GM19372 (cell line): ENCODE results near the gene SF3A2.

ENCODE experiments used
- ATAC-seq: cut with Tn5 transposase; IDR thresholded peaks from one replicate; pipeline ENCODE4 v1.9.1; 2021; ENCODE audit warnings: mild to moderate bottlenecking, low read depth, moderate library complexity; ENCODE audit not compliant: unreplicated experiment

Gene SF3A2

DNA sequence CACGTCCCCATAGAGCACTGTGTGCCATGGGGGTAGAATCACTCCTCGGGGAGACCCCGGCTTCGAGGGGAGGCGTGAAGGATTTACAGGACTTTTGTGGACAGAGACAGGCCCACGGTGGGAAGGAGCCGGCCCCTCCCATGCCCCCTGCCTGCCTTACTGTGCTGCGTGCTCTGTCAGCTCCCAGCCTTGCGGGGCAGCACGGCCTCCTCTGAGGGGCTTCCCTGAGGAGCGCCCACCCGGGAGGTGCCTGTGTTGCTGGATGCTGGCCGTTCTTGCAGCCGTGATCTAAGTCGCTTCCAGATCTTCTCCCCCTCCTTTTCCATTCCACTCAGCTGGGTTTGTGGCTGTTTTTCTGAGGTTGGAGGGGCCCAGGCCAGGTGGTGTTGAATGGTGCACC lies 29.6 kb upstream of the SF3A2 start:
- ATAC-seq = no peak

- no peak for ATAC-seq
These were observed 28.4 kb upstream of the SF3A2 start for GRCh38 chr19:2207991-2208860.

DNA sequence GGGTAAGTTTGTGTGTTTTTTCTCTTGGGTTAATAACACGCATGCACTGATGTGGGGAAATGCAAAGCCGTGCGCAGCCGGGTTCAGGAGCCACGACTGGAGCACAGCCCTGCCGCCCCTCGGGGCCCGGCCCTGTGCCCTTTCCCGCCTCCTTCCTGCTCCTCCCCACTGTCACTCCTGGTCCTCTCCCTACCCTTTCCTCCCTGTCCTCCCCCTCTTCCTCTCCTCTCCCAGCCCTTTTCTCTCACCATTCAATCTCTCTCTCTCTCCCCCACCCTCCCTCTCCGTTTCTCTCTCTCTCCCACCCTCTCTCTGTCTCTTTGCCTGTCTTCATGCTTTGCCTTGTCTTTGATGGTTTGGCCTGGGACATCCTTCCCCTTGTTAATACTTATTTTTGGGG lies 27.6 kb upstream of the SF3A2 start:
- no peak for ATAC-seq

- no peak for ATAC-seq
These were observed 27.2 kb upstream of the SF3A2 start for GRCh38 chr19:2209408-2209807.

DNA sequence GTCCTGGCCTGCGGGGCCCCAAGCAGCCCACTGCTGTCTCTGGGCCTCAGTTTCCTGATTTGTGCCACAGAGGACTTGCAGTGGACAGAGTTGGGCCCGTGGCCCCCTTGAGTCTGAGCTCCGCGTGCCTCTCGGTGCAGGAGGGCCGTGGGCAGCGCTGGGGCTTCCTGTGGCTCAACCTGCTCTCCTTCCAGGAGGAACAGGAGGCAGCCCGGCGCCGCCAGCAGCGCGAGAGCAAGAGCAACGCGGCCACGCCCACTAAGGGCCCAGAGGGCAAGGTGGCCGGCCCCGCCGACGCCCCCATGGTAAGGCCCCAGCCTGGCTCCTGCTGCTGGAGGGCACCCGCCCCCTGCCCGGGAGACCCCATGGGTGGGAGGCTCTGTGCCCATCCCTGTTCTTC lies 26.4 kb upstream of the SF3A2 start:
- no peak for ATAC-seq

GRCh38 chr19:2210987-2211740 lies 25.5 kb upstream of the SF3A2 start:
- no peak for ATAC-seq

GRCh38 chr19:2212861-2213711 lies 23.5 kb upstream of the SF3A2 start:
- ATAC-seq = no peak

DNA sequence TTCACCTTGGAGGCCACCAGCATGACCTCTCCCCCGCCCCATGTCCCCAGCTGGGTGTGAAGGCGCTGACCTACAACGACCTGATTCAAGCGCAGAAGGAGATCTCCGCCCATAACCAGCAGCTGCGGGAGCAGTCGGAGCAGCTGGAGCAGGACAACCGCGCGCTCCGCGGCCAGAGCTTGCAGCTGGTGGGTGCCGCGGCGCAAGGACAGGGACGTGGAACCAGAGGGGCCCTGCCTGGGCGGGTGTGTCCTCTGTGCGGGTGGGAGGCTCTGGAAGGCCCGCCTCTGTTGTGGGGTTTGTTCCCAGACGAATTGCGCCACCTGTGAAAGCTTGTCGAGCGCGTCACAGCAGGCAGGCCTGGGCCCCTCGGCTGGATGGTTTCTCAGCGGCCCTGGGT lies 22.8 kb upstream of the SF3A2 start:
- ATAC-seq = no peak

GRCh38 chr19:2214251-2214650 lies 22.4 kb upstream of the SF3A2 start:
- ATAC-seq = no peak

GRCh38 chr19:2215281-2215751 lies 21.3 kb upstream of the SF3A2 start:
- no peak for ATAC-seq

- ATAC-seq = no peak
These were observed 20.0 kb upstream of the SF3A2 start for GRCh38 chr19:2216361-2217225.

GRCh38 chr19:2217591-2217990 lies 19.0 kb upstream of the SF3A2 start:
- ATAC-seq = no peak

- ATAC-seq = no peak
These were observed 16.9 kb upstream of the SF3A2 start for GRCh38 chr19:2219726-2220125.

- no peak for ATAC-seq
These were observed 15.3 kb upstream of the SF3A2 start for GRCh38 chr19:2221250-2221831.

DNA sequence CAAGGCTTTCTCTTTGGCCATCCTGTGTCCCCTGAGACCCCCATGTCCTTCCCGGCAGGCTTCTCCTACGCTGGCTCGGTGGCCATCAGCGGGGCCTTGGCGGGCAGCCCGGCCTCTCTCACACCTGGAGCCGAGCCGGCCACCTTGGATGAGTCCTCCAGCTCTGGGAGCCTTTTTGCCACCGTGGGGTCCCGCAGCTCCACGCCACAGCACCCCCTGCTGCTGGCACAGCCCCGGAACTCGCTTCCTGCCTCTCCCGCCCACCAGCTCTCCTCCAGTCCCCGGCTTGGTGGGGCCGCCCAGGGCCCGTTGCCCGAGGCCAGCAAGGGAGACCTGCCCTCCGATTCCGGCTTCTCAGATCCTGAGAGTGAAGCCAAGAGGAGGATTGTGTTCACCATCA lies 14.7 kb upstream of the SF3A2 start:
- ATAC-seq = no peak

GRCh38 chr19:2223391-2223790 lies 13.2 kb upstream of the SF3A2 start:
- ATAC-seq = no peak

DNA sequence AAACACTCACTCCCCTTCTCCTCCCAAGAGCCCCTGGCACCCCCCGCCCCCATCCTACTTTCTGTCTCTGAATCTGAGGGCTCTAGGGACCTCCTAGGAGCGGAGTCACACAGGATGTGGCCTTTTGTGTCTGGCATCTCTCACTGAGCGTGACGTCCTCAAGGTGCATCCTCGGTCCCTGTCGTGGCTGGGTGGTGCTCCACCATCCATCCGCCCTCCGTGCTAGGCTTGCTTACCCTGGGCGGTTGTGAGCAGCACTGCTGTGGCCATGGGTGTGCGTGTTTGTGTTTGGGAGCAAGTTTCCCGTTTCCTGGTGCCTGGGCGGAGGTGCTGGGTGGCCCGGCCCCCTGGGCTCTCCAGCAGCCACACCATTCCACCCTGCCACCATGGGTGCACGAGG lies 12.7 kb upstream of the SF3A2 start:
- no peak for ATAC-seq

DNA sequence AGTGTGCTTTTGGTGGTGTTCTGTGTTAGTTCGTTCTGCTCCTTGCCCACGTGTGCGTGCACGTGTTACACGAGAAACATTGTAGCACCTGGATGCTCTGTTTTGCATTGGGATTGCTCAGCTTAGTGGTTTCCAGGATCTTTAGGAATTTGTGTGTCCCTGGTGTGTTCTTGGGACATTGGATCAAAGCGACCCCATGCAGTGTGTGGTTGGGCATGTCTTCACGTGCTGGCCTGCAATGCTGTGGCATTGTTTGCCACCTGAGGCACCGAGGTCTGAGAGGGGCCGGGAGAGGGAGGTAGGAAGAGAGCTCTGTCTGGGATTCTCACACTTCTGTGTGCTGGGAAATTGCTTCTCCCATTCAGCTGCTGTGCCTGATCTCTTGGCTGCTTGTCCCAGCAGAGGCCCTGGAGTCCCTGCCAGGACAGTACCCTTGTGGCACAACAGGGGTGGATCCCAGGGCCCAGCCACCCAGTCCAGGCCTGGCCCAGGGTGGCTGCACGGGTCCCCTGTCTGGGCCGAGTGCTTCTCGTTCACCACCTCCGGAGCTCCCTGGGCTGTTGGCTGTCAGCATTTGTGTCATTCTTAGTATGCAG lies 11.8 kb upstream of the SF3A2 start:
- ATAC-seq = no peak

DNA sequence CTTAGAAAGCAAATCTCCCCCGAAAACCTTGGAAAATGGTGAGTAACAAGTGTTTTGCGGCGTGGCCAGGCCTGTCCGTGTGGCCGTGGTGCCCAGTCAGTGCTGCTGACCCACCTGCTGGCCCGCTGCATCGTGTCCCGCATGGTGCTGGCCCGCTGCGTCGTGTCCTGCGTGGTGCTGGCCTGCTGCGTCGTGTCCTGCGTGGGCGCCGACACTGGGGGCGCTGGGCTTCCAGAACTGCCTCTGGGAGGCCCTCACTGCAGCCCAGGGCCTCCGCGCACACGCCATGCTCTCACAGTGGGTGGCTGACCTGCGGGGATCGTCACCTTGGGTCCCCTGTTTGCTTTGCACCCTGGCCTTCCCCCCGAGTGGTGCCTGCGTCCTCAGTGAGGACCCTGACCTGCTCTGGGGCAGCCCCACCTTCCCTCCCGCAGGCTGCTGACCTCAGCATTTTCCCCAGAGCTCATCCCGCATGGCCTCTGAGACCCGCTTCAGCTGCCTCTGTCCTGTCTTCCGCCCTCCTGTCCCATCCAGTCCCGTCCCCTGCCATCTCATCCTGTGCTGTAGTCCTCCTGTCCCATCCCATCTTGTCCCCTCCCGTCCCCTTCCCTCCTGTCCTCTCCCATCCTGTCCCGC lies 11.1 kb upstream of the SF3A2 start:
- ATAC-seq = no peak
